GM19372 (cell line): ENCODE data around the gene SLC22A17.

ENCODE experiments used
- ATAC-seq: cut with Tn5 transposase; IDR thresholded peaks from one replicate; pipeline ENCODE4 v1.9.1; 2021; ENCODE audit warnings: mild to moderate bottlenecking, low read depth, moderate library complexity; ENCODE audit not compliant: unreplicated experiment

Gene SLC22A17

GRCh38 chr14:23319746-23320583 lies 32.7 kb downstream of the SLC22A17 start:
- ATAC-seq, result no peak

- no peak for ATAC-seq
Observed at GRCh38 chr14:23316300-23316699, 36.4 kb downstream of the SLC22A17 start.

- no peak for ATAC-seq
Observed at GRCh38 chr14:23310546-23310945, 42.1 kb downstream of the SLC22A17 start.

GRCh38 chr14:23308721-23309445 lies 43.8 kb downstream of the SLC22A17 start:
- no peak for ATAC-seq

- no peak for ATAC-seq
Observed at GRCh38 chr14:23307687-23308644, 44.7 kb downstream of the SLC22A17 start.

- no peak for ATAC-seq
Observed at GRCh38 chr14:23307146-23307530, 45.5 kb downstream of the SLC22A17 start.

- no peak for ATAC-seq
Observed at GRCh38 chr14:23306412-23307145, 46.1 kb downstream of the SLC22A17 start, which contains the start of gene BCL2L2. BCL2L2 (plus strand) TSS chr14:23306833; CDS start chr14:23307768, 935 bp downstream.

- ATAC-seq, result peak; percentile 24
Observed at GRCh38 chr14:23302290-23303225, 50.1 kb downstream of the SLC22A17 start, which contains the start of gene PPP1R3E. PPP1R3E (minus strand) TSS chr14:23302859; CDS start chr14:23302576, 283 bp downstream.

GRCh38 chr14:23301969-23302289 lies 50.8 kb downstream of the SLC22A17 start:
- peak; percentile 10 for ATAC-seq

GRCh38 chr14:23301288-23301968 lies 51.3 kb downstream of the SLC22A17 start:
- peak; percentile 74 for ATAC-seq

GRCh38 chr14:23300687-23301223 lies 51.9 kb downstream of the SLC22A17 start:
- no peak for ATAC-seq

GRCh38 chr14:23299986-23300686 lies 52.6 kb downstream of the SLC22A17 start:
- ATAC-seq, result no peak

GRCh38 chr14:23299211-23299957 lies 53.3 kb downstream of the SLC22A17 start:
- no peak for ATAC-seq

GRCh38 chr14:23297611-23298277 lies 54.9 kb downstream of the SLC22A17 start:
- ATAC-seq, result no peak

- ATAC-seq, result no peak
Observed at GRCh38 chr14:23297096-23297495, 55.6 kb downstream of the SLC22A17 start.
